NCI-H2171 treated with DMSO at 0.1 percent for 48 hours (cell line): Measurements from ENCODE around the gene MDFIC.

Source experiments
- DNase-seq: peaks from one replicate; lab custom pipeline; 2025; lab: John Stamatoyannopoulos, UW

MDFIC gene

DNA sequence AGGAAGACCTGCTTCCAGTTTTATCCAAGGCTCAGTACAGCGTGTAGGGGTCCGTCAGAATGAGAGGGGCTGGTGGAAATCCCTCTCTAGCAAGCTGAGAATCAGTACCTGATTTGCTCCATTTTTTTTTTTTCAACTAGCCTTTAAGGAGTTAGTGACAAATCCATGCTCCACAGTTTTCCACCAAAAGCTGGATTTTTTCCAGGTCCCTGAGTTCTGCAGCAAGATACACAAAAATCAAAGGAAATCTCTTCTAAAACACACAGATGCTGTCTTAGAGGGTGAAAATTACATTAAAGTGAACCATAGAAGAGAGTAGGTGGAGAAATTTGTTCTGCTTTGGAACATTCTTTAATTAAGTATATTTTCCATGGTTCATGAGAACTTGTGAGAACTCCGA lies 30.4 kb downstream of the MDFIC start:
- DNase-seq: no peak

DNA sequence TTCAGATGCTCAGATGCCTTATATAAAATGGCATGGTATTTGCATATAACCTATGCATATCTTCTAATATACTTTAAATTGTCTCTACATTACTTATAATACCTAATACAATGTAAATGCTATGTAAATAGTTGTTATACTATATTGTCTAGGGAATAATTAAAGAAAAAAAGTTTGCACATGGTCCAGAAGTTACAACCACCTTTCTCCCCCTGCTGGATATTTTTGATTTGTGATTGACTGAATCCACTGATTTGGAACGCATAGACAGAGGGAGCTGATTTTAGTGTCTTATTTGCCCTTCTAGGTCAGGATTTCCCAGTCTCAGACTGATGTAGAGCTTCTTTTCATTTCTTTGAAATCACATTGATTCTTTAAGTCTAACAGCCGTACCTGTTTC lies 31.8 kb downstream of the MDFIC start:
- no peak for DNase-seq

DNA sequence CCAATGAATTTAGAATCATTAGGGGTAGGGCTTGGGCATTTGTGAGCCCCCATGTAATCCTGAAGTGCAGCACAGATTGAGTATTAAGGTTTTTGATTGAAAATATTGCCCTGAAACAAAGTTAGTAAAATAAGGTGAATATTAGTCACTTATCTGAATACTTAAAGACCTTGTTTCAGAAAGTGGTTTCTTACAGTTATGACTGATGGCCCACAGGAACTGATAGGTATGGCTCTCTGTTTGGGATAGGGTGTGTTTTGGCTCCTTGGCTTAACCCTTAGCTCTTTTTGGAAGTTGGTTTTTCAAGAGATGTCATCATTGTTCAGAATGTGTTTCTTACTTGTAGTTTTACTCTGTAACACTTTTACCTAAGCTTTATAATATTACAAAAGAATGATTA lies 34.8 kb downstream of the MDFIC start:
- no peak for DNase-seq

DNA sequence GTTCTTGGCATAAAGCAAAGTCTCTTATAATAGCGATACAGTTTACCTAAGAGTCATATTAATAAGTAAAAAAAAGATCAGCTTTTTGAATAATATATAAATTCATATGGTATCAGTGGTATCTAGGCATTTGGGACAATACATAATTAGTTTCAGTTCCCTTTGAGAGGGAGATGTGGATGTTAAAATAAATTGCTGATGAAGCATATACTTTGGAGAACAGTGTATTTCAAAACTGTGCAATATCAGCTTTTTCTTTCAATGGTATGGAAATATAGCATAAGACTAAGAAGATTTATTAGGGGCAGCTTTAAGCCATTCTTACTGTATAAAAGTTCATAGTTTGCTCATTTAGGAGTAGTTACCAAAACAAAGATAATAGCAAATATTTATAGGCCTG lies 35.5 kb downstream of the MDFIC start:
- no peak for DNase-seq

DNA sequence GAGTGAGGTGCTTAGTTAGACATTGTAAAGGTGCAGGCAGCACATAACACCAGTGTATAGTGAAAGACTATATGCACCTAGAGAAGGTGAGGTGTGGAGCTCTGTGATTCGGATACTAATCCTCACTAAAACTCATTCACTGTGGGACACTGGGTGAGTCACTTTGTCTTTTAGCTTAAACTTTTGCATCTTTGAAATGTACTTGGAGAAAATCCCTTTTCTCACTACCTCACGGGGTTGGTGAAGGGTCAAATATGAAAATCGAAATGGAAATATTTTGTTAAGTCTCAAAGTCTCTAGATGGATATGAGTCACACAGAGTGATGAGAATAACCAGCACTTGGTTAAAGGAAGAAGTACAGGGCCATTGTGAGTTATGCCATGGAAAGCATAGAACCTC lies 38.0 kb downstream of the MDFIC start:
- no peak for DNase-seq

DNA sequence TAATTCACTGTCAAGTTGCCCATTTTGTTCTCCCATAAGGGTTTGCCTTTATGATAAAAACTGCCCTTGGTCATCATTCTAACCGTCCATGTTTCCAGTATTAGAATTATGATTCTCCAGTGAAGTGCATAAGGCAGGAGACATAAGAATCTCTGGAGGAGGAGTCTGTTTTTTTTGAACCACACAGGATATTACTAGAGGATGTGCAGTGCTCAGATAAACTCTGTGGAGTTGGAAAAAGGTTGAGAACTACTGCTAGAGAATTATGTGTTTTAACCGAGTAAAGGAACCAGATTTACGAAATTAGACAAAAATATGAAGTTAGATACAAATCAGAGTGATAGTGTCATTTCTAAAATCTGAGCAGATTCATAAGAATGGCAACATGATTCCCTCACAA lies 40.5 kb downstream of the MDFIC start:
- DNase-seq: no peak

DNA sequence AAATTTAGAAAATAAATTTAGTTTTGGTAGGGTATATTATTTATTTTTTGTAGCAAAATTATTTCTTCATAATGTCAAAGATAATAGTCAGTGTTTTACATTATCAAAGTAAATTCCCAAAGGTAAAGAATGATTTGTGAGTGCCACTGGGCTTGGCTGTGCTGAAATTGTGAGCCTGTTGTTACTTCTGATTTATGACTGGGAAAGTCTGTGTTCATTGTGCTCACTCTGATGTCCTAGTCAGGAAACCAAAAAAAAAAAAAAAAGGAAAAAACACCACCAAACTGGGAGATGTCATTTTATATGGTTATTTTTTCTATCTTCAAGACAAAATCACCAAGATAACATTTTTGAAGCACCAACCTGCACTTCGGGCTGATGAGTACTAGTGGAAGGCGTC lies 44.3 kb downstream of the MDFIC start:
- no peak for DNase-seq

DNA sequence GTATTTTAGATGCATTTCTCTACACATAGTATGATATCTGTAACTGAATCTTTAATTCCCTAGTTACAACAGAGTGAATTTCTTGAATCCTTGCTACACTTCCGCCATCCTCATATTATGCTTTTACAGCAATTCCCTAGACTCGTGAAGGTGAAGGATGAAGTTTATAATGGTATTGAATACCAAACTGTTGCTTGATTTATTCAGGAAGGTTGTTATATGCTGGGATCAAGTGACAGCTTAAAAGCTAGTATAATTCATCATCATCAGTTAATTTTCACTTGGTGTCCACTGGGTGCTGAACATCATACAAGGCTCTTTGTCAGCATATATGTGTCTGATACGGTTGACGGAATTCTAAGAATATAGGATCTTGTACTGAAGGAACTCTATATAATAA lies 47.2 kb downstream of the MDFIC start:
- DNase-seq: no peak

DNA sequence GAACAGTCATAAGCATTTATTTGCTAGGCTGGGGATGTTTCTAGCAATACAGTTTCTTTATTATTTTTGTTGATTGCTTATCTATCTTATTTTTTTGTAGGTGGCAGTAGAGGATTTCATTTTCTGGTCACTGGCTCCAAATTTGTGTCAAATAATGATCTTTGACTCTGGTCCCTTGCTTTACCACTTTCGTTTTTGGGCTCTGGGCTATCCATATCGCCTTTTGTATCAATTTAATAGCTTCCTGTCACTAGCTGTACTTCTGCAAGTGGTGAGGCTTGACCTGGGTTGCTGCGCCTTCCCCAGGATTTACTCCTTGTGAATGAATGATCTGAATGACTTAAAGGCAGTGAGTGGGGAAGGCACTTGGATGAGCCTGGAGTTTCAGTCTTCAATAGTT lies 48.4 kb downstream of the MDFIC start:
- no peak for DNase-seq

DNA sequence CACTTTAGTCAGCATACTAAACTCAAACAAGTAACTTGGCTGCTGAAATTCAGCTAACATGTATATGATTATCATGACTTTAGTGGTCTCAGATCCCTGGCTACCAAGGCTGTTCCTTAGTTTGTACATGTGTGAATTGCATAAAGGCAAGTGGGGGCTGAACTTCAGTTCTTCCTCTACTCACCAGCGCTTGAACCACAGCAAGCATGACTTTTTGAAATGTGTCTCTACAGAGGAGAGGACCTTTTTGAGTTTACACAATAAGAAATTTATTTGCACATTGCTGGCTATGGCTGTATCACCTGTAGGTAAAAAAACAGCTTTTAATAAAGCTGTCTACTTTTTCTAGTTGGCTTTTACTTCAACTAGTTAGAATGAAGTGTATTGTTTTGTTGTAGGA lies 48.8 kb downstream of the MDFIC start:
- DNase-seq: no peak

DNA sequence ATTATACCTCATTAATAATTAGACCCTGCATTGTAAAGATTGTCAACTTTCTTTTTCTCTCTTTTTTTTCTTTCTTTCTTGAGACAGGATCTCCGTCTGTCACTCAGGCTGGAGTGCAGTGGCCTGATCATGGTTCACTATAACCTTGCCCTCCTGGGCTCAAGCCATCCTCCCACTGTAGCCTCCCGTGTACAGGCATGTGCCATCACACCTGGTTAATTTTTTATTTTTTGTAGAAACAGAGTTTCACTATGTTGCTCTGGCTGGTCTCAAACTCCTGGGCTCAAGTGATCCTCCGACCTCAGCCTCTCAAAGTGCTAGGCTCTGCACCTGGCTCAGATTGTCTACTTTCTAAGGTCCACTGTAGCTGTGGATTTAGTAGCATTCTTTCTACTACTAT lies 50.7 kb downstream of the MDFIC start:
- no peak for DNase-seq

DNA sequence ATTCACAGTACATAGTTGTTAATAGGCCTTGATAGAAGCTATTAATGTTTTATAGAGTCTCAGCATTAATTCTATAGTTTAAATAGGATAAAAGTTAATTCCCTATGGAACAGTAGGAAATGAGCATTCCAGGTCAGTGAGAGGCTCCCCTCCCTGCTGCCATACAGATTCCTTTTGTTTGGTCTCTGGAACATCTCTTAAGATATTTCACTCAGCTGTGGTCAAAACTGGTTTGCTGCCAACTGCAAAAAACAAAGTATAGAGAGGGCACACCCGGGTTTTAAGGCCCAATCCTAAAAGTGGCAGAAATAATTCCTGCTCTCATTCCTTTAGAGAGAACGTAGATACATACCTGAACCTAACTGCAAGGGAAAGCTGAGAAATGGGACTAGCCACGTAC lies 51.3 kb downstream of the MDFIC start:
- DNase-seq: no peak

DNA sequence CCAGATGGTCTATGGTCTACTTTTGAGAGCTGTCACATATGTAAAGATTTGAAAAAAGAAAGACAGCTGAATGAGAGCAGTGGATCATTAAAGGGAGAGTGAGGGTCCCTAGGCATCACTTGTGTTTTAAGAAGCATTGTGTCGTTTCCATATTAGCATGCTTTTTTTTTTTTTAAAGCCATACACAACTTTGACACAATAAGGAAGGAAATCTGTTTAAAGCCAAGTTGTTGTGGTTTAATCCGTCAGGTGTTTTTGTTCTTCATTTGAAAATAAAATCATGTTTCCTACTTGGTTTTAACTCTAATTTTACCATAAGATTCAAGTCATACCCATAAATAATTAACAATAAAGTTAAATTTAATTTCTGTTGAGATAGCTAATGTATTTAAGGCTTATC lies 53.5 kb downstream of the MDFIC start:
- peak; percentile 27 for DNase-seq

DNA sequence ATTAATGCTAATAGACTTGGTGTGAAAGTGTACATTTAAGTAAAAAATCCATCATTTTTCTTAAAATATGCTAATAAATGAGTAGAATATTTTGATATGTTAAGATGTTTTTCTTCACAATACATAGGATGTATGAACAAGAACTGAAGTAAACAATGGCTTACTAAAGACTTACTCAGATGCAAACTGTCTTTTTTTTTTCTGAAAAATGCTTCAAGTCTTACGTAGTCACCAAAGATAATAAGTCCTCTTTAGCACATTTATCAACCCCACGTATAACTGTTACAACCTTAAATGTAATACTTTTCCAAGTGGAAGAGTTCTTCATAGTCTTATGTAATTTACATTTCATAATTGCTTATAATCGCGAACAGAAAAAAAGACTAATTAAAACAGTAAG lies 54.8 kb downstream of the MDFIC start:
- DNase-seq: no peak

DNA sequence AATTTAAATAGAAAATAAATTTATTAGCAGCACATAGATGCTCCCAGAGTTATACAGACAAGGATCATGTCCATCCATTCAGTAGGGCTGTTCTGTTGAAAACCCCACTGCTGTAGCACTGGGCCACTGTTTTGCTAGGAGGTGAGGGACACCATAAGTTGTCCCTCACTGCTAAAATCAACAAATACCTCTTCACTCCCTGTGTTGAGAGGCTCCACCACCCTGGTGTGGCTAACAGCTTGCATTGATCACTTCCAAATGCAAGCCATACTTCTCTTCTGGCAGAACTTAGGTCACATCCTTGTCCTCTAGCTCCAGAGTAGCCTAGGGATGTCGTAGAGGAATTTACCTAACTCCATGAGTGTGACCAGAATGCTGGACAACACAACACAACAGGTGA lies 55.4 kb downstream of the MDFIC start:
- no peak for DNase-seq

DNA sequence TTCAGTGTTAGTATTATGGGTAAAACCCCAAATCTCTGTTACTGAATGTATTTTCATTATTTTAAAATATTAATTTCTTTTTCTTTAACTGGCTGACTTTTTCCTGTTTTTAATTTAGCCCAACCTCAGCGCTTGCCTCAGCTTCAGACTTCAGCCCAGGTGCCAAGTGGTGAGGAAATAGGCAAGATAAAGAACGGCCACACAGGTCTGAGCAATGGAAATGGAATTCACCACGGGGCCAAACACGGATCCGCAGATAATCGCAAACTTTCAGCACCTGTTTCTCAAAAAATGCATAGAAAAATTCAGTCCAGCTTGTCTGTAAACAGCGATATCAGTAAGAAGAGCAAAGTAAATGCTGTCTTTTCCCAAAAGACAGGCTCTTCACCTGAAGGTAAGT lies 57.5 kb downstream of the MDFIC start:
- DNase-seq: no peak

DNA sequence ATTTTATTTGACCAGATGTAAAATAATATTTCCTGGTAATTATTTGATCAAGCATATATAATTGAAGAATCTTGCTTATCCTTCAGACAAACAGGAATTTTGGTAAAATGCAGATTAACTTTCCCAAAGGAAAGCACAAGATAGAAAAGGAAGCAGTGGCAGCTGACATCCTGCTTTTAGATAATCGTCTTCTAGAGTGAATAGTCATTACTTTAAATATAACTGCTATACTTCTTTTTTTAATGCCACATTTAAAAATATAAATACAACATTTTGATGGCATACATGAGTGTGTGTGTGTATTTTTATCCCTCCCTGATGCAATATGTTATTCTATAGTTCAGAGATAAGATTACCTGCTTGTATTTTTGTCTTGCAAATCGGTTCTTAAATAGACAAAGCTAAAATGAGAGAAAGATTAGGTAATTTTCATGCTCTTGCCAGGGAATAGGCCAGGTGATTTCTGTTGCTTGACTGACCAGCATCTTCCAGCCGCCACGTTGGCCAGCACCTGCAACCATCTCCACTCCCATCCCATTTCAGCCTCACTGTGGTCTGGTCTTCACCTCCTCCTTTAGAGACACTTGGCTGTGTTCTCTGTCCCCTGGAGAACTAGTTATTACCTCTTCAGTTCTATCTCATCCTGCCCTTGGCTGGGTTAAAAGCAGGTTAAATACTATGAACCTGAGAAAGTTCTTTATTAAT lies 58.1 kb downstream of the MDFIC start:
- no peak for DNase-seq

DNA sequence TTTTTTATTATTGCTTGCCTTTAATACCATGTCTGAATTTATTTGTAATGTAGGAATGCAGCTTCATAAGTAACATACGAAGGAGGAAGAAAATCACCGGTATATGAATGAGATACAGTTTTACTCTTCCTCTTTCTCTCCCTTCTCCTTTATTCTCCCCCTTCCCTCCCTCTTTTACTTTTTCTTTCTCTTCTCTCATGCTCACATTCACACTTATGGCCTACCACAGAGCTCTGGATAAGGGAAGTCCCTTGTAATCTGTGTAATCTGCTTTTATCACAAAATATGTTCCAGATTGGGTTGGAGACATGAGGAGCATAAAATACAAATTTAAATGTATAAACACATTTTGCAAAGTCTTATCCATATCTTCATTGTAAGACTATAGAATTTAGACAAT lies 59.4 kb downstream of the MDFIC start:
- DNase-seq: no peak

DNA sequence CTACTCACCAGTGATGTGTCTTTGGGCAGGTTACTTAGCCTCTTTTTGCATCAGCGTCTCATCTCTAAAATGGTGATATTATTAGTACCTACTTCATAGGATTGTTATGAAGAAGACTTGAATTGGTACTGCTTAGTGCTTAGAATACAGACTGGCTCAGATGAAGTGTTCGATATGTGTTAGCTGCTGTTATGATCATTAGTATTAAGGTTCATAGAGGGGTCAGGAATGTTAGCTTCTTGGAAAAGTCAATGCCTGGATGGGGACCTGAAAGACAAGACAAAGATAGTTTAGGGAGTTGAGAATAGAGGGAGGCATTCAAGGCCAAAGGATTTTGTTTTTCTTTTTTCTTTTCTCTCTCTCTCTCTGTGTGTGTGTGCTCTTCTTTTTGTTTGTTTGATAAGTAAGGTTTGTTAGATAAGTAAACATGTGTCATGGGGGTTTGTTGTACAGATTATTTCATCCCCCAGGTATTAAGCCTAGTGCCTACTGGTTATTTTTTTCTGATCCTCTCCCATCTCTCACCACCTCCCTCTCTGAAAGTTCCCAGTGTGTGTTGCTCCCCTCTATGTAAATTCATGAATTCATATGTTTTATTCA lies 63.3 kb downstream of the MDFIC start:
- DNase-seq: no peak

DNA sequence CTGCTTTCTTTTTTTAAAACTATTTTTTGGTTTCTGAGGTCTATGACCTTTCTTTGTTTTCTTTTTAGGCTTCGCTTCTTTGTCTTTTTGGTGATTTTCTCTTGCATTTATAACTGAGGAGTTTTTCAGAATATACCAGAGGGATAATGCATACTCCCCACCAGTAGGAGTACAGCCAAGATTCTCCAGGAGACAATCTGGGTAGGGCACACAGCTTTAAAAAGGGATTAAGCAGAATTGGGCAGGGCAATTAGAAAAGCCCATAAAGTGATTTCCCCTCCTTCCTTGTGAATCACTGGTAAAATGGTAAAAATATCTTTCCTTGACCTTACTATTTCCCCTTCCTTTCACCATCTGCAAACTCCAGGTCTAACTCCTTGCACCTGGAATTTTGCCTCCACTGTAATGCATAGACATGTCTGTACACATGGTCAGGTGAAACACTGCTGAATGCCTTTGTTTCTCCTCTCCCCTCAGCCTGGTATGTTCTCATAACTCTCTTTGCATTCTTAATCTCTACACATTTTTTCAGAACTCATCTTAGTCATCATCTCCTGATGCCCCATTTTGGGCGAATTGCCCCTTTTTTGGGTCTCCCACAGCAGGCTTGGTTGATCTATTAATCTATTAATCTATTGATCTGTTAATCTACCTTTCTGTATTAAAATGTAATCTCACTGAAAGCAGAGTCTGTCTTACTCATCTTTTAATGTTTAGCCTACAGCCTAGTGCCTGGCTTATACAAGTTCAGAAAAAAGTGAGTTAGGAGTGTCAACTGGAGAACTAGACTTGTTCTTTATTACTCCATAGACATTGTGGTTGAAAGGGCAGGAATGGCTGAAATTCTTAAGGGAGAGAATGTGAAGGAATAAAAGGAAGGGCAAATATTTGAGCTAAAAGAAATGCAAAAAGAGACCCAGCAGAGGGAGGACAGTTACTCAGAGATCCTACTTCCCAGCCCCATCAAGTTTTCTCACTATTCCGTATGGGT lies 64.6 kb downstream of the MDFIC start:
- no peak for DNase-seq

DNA sequence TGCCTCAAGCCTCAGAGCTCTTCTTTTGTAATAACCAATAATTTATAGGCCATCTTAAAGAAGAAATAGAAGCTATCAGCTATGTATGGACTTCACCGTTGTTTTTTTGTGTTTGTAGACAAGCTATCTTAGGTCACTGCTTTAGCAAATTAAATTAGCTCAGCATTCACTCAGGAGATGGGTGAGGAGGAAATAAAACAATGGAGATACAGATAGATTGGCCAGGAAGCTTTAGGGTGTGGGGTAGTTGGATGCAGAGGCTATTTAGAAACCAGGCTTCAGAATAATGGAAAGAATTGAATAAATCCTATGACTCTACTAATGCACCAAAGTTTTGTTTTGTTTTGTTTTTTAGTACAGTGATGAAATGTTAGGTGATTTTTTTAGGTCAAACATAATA lies 66.1 kb downstream of the MDFIC start:
- no peak for DNase-seq

DNA sequence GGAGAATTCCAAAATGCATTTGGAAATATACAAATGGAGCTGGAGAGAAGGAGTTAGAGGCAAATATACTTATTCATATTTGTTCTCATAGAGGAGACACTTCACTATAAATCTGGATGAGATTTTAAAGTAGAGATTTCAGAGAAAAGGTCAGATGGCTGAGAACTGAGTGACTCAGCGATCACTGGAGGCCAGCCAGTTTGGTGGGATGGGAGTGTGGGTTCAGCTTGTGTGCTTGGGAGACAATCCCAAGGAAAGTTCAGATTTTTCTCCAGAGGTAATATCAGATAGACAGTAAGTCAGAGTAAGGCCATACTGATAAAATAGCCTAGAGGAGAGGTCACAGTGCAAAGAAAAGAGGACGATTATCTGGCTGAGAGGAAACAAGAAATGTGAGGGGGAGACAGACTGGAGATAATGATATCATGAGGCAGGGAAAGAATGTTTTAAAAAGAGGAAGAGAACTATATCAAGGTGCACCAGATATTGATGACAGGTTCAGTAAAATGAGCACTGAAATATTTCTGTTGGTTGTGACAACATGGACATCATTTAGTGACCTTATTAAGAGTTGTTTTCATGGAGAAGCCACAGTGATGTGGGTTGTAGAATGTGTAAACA lies 67.0 kb downstream of the MDFIC start:
- DNase-seq: no peak

DNA sequence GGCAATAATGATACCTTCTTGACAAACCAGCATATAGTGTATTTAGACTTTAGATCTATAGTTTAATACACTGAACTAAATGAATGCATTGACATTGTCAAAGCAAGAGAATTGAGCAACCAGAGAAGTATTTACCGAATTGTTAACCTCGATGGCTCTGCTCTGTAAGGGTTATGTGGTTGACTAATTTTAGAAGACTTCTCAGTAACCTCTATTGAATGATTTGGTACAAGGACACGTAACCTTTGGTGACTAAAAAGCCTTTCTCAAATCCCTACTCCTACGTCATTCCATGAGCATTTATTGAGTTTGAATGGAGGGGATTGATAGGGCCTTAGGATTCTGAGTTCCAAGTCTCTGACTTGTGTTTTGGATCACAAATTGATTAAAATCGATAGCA lies 67.6 kb downstream of the MDFIC start:
- no peak for DNase-seq
